HCT116 (cell line): ENCODE results near the gene EVI5L.

Experiments
- EZH2 ChIP-seq: fragments of 200-600 bp; sonication (generic); IDR thresholded peaks from 2 replicates; pipeline ENCODE4 v1.6.1; 2017; ENCODE audit warnings: antibody characterized with exemption, mixed run types
- SIN3A ChIP-seq: IDR thresholded peaks from 2 replicates; pipeline ENCODE4 v1.6.1; 2012; ENCODE audit warnings: low read depth
- ZNF274 ChIP-seq: fragments of 200-500 bp; sonication (Bioruptor generic); IDR thresholded peaks from 2 replicates; pipeline ENCODE4 v1.6.1; 2014; ENCODE audit warnings: mild to moderate bottlenecking, low read depth, low read length, inconsistent platforms
- TF ChIP-seq, protein P1 (sequence below): IDR thresholded peaks from 2 replicates; pipeline ENCODE4 v1.6.1; 2012; ENCODE audit warnings: low read depth
- TF ChIP-seq, protein P2 (sequence below), 3 experiments: fragments of 200-600 bp in 1 of 3; sonication (generic) in 1 of 3; IDR thresholded peaks in 2 of 3; conservative IDR thresholded peaks in 1 of 3; 2 replicates each; pipeline ENCODE4 v1.5.1; 2012 to 2017; ENCODE audit warnings: low read depth in 2 of 3, low read length in 2 of 3, antibody characterized with exemption in 1 of 3, borderline replicate concordance in 1 of 3, control low read depth in 1 of 3, mild to moderate bottlenecking in 1 of 3, mixed read lengths in 1 of 3, mixed run types in 1 of 3, moderate library complexity in 1 of 3; ENCODE audit not compliant: insufficient read depth in 1 of 3

DNA sequence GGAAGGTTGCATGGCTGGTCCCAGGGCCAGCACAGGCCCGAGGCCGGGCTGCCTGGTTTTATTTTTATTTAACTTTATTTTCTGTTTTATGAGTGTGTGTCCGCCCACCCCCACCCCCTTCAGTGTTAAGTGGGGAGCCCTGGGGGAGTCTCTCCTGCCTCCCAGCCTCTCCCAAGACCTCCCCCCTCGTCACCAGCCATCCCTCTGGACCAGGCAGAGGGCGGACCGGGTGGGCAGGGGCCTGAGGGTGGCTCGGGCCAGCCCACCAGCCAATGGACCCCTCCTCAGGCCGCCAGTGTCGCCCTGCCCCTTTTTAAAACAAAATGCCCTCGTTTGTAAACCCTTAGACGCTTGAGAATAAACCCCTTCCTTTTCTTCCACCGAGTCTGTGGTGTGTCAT is 84.1 kb downstream of the EVI5L start:
- no peak for TF ChIP-seq SIN3A
- TF ChIP-seq, protein P1, sequence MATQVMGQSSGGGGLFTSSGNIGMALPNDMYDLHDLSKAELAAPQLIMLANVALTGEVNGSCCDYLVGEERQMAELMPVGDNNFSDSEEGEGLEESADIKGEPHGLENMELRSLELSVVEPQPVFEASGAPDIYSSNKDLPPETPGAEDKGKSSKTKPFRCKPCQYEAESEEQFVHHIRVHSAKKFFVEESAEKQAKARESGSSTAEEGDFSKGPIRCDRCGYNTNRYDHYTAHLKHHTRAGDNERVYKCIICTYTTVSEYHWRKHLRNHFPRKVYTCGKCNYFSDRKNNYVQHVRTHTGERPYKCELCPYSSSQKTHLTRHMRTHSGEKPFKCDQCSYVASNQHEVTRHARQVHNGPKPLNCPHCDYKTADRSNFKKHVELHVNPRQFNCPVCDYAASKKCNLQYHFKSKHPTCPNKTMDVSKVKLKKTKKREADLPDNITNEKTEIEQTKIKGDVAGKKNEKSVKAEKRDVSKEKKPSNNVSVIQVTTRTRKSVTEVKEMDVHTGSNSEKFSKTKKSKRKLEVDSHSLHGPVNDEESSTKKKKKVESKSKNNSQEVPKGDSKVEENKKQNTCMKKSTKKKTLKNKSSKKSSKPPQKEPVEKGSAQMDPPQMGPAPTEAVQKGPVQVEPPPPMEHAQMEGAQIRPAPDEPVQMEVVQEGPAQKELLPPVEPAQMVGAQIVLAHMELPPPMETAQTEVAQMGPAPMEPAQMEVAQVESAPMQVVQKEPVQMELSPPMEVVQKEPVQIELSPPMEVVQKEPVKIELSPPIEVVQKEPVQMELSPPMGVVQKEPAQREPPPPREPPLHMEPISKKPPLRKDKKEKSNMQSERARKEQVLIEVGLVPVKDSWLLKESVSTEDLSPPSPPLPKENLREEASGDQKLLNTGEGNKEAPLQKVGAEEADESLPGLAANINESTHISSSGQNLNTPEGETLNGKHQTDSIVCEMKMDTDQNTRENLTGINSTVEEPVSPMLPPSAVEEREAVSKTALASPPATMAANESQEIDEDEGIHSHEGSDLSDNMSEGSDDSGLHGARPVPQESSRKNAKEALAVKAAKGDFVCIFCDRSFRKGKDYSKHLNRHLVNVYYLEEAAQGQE: no peak
- TF ChIP-seq ZNF274: no peak
- TF ChIP-seq, protein P2, sequence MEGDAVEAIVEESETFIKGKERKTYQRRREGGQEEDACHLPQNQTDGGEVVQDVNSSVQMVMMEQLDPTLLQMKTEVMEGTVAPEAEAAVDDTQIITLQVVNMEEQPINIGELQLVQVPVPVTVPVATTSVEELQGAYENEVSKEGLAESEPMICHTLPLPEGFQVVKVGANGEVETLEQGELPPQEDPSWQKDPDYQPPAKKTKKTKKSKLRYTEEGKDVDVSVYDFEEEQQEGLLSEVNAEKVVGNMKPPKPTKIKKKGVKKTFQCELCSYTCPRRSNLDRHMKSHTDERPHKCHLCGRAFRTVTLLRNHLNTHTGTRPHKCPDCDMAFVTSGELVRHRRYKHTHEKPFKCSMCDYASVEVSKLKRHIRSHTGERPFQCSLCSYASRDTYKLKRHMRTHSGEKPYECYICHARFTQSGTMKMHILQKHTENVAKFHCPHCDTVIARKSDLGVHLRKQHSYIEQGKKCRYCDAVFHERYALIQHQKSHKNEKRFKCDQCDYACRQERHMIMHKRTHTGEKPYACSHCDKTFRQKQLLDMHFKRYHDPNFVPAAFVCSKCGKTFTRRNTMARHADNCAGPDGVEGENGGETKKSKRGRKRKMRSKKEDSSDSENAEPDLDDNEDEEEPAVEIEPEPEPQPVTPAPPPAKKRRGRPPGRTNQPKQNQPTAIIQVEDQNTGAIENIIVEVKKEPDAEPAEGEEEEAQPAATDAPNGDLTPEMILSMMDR (IDR thresholded peaks at IDR 0.05 in 2 of 3, conservative IDR thresholded peaks at IDR 0.05 in 1 of 3; ENCODE audit: borderline replicate concordance in 1 of 3, insufficient read depth in 1 of 3, low read depth in 2 of 3, low read length in 2 of 3): no peak
- no peak for TF ChIP-seq EZH2
